ENCODE data around the gene C1QTNF8. TPM values are rescaled to one million over a fixed set of nuclear protein-coding genes. Genes with fewer than 3 reads are reported as not detected.

The C1QTNF8 gene
- total RNA-seq, 1 donor from 2014 or later = not detected

- Histone ChIP-seq H3K4me3 (ENCODE audit: low read depth, low read length) (no peak overlapping the region), H3K36me3 (ENCODE audit: control insufficient read depth, insufficient read depth, low read length) (no peaks in the 10 kb centered on the region), H3K27me3 (ENCODE audit: control insufficient read depth, insufficient read depth, low read length) (no peaks in the 10 kb centered on the region)
- DNase-seq (ENCODE audit: low read depth) (no peak), FAIRE-seq (no peak)
- no peak for TF ChIP-seq CTCF (IDR thresholded peaks at IDR 0.05; ENCODE audit: insufficient read depth, low read length, severe bottlenecking)
These were observed 10.6 kb upstream of the C1QTNF8 start for GRCh38 chr16:1106659-1107058.

- DNase-seq (ENCODE audit: low read depth) = peak; percentile 4
- no peak for FAIRE-seq
- TF ChIP-seq CTCF (IDR thresholded peaks at IDR 0.05; ENCODE audit: insufficient read depth, low read length, severe bottlenecking) = peak; percentile 74
- H3K4me3 ChIP-seq (ENCODE audit: low read depth, low read length) = no peak overlapping the region
- no peaks in the 10 kb centered on the region for H3K36me3 ChIP-seq (ENCODE audit: control insufficient read depth, insufficient read depth, low read length)
- H3K27me3 ChIP-seq (ENCODE audit: control insufficient read depth, insufficient read depth, low read length) = no peaks in the 10 kb centered on the region
These were observed 10.0 kb upstream of the C1QTNF8 start for GRCh38 chr16:1105888-1106620.

- no peak for TF ChIP-seq CTCF (IDR thresholded peaks at IDR 0.05; ENCODE audit: insufficient read depth, low read length, severe bottlenecking)
These were observed 7.6 kb upstream of the C1QTNF8 start for GRCh38 chr16:1103636-1103980.

GRCh38 chr16:1102921-1103635 lies 7.0 kb upstream of the C1QTNF8 start:
- no peak for FAIRE-seq
- peak; percentile 0 for DNase-seq (ENCODE audit: low read depth)
- Histone ChIP-seq H3K36me3 (ENCODE audit: control insufficient read depth, insufficient read depth, low read length) (no peaks in the 10 kb centered on the region), H3K27me3 (ENCODE audit: control insufficient read depth, insufficient read depth, low read length) (no peaks in the 10 kb centered on the region), H3K4me3 (ENCODE audit: low read depth, low read length) (no peak overlapping the region)
- peak; percentile 64 for TF ChIP-seq CTCF (IDR thresholded peaks at IDR 0.05; ENCODE audit: insufficient read depth, low read length, severe bottlenecking)

More at GRCh38 chr16:1103636-1103980, 7.6 kb upstream of the C1QTNF8 start:
- DNase-seq (ENCODE audit: low read depth) (no peak), FAIRE-seq (no peak)
- Histone ChIP-seq H3K36me3 (ENCODE audit: control insufficient read depth, insufficient read depth, low read length) (no peaks in the 10 kb centered on the region), H3K4me3 (ENCODE audit: low read depth, low read length) (no peak overlapping the region), H3K27me3 (ENCODE audit: control insufficient read depth, insufficient read depth, low read length) (no peaks in the 10 kb centered on the region)

- no peak for FAIRE-seq
- Histone ChIP-seq H3K36me3 (ENCODE audit: control insufficient read depth, insufficient read depth, low read length) (no peaks in the 10 kb centered on the region), H3K27me3 (ENCODE audit: control insufficient read depth, insufficient read depth, low read length) (no peaks in the 10 kb centered on the region), H3K4me3 (ENCODE audit: low read depth, low read length) (no peak overlapping the region)
- no peak for DNase-seq (ENCODE audit: low read depth)
- no peak for TF ChIP-seq CTCF (IDR thresholded peaks at IDR 0.05; ENCODE audit: insufficient read depth, low read length, severe bottlenecking)
These were observed 6.3 kb upstream of the C1QTNF8 start for GRCh38 chr16:1102333-1102700.
